K562 (cell line): Measurements from ENCODE around the gene GLI3. TPM values are rescaled to one million over a fixed set of nuclear protein-coding genes. Genes with fewer than 3 reads are reported as not detected.

Source experiments
- ATAC-seq: fragments of 200-7000 bp; cut with Tn5 transposase; 3 replicates; pipeline ENCODE4 v1.9.1; 2020; ENCODE audit warnings: moderate library complexity
- BruUV-seq: library from RNA; stranded (reverse); fragments of 400-500 nt; replicated peaks from 2 replicates; lab custom pipeline; 2021; lab: Mats Ljungman, UMichigan
- CTCF ChIA-PET: fragments of 300-600 bp; formaldehyde crosslinking; extraction: SDS; loops from one replicate; lab custom pipeline; 2021; ENCODE audit warnings: low intra/inter-chr PET ratio; lab: Yijun Ruan, JAX
- POLR2A ChIA-PET: fragments of 300-600, 350-650 bp; sonication (Branson Sonifier 250); formaldehyde crosslinking; extraction: SDS; loops from one replicate; lab custom pipeline; 2021; ENCODE audit warnings: antibody characterized with exemption, inconsistent platforms; lab: Yijun Ruan, JAX
- DNase-seq, 4 experiments: peaks; one replicate each; pipeline versions ENCODE4 v3.0.0 to v3.0.0-alpha.2; 2011 to 2018; ENCODE audit warnings: low spot score in 3 of 4, mixed read lengths in 3 of 4; ENCODE audit errors: extremely low read depth in 1 of 4
- FAIRE-seq: peaks from 2 replicates; lab custom pipeline; 2011; peaks lifted over from hg19 to GRCh38; lab: Jason Lieb, UNC
- H2AFZ ChIP-seq: 2 replicates; pipeline ENCODE4 v1.6.0; 2011; ENCODE audit warnings: low read depth, low read length, control low read depth, inconsistent platforms
- H3K27ac ChIP-seq: fragments of 200-600 bp; 3 replicates; pipeline ENCODE4 v1.8.0; 2011; ENCODE audit warnings: low read depth, mild to moderate bottlenecking, control low read depth, inconsistent platforms, low read length, moderate library complexity, mixed read lengths; ENCODE audit errors: extremely low read depth
- H3K27me3 ChIP-seq, 2 experiments: fragments of 300-600 bp in 1 of 2; 2 replicates in 1 of 2; 3 replicates in 1 of 2; pipeline versions ENCODE4 v1.6.0 to v1.8.0; 2011; ENCODE audit warnings: inconsistent platforms in 2 of 2, low read length in 2 of 2, mild to moderate bottlenecking in 1 of 2, mixed read lengths in 1 of 2, moderate library complexity in 1 of 2; ENCODE audit not compliant: control insufficient read depth in 2 of 2, insufficient read depth in 2 of 2
- H3K36me3 ChIP-seq: fragments of 300-600 bp; 3 replicates; pipeline ENCODE4 v1.8.0; 2011; ENCODE audit warnings: mild to moderate bottlenecking, low read length, inconsistent platforms; ENCODE audit not compliant: control insufficient read depth, insufficient read depth
- H3K4me1 ChIP-seq, 2 experiments: fragments of 200-600 bp in 1 of 2; replicated peaks in 1 of 2; 2 replicates in 1 of 2; 3 replicates in 1 of 2; pipeline versions ENCODE4 v1.5.1 to v1.8.0; 2011; ENCODE audit warnings: inconsistent platforms in 2 of 2, low read length in 2 of 2, mild to moderate bottlenecking in 1 of 2, mixed read lengths in 1 of 2, moderate library complexity in 1 of 2; ENCODE audit not compliant: control insufficient read depth in 2 of 2, insufficient read depth in 2 of 2
- H3K4me2 ChIP-seq: 2 replicates; pipeline ENCODE4 v1.6.1; 2011; ENCODE audit warnings: low read length, control low read depth, inconsistent platforms, mixed read lengths; ENCODE audit not compliant: insufficient read depth
- H3K4me3 ChIP-seq: fragments of 200-600 bp; sonication (generic), shearing (Covaris generic); 2 replicates; pipeline ENCODE4 v1.5.1; 2016; ENCODE audit warnings: control low read depth, inconsistent platforms
- H3K79me2 ChIP-seq: fragments of 200-600 bp; 3 replicates; pipeline ENCODE4 v1.8.0; 2011; ENCODE audit warnings: low read length, inconsistent platforms; ENCODE audit not compliant: control insufficient read depth, insufficient read depth
- H3K9ac ChIP-seq, 2 experiments: 2 replicates each; pipeline versions ENCODE4 v1.6.0 to v1.6.1; 2011; ENCODE audit warnings: low read depth in 2 of 2, low read length in 2 of 2, control low read depth in 1 of 2, inconsistent platforms in 1 of 2, mild to moderate bottlenecking in 1 of 2, mixed read lengths in 1 of 2; ENCODE audit not compliant: insufficient read depth in 1 of 2
- H3K9me1 ChIP-seq: one replicate; pipeline ENCODE4 v1.6.0; 2011; ENCODE audit warnings: inconsistent platforms, mild to moderate bottlenecking, low read length, moderate library complexity; ENCODE audit not compliant: control insufficient read depth, insufficient read depth
- H3K9me3 ChIP-seq: replicated peaks from 2 replicates; pipeline ENCODE4 v1.5.1; 2011; ENCODE audit warnings: low read depth, low read length, inconsistent platforms; ENCODE audit not compliant: control insufficient read depth, insufficient read depth
- H4K20me1 ChIP-seq: replicated peaks from 2 replicates; pipeline ENCODE4 v1.6.1; 2011; ENCODE audit warnings: low read length, inconsistent platforms, mixed read lengths; ENCODE audit not compliant: control insufficient read depth, insufficient read depth
- BRD4 ChIP-seq: fragments of 200-600 bp; sonication (generic); IDR thresholded peaks from 2 replicates; pipeline ENCODE4 v1.6.1; 2017; ENCODE audit warnings: inconsistent platforms
- CCNT2 ChIP-seq: IDR thresholded peaks from 2 replicates; pipeline ENCODE4 v1.6.1; 2011; ENCODE audit warnings: borderline replicate concordance, low read depth, mild to moderate bottlenecking, moderate library complexity, mixed read lengths, low read length; ENCODE audit not compliant: insufficient read length; ENCODE audit errors: extremely low read depth
- CREM ChIP-seq: IDR thresholded peaks from 2 replicates; pipeline ENCODE4 v1.6.1; 2014; ENCODE audit warnings: antibody characterized with exemption, low read depth
- ELK3 ChIP-seq: fragments of 450-650 bp; formaldehyde crosslinking; IDR thresholded peaks from 2 replicates; pipeline ENCODE4 v1.4.0; 2020; ENCODE audit warnings: mild to moderate bottlenecking
- FOXA3 ChIP-seq, 2 experiments: fragments of 450-650 bp in 1 of 2; sonication (generic) in 1 of 2; formaldehyde crosslinking; IDR thresholded peaks in 1 of 2; conservative IDR thresholded peaks in 1 of 2; 2 replicates each; pipeline versions ENCODE4 v1.4.0 to v1.8.0; 2020 to 2022; ENCODE audit warnings: mild to moderate bottlenecking in 2 of 2, missing genetic modification reagents in 1 of 2
- HBP1 ChIP-seq: fragments of 450-650 bp; formaldehyde crosslinking; IDR thresholded peaks from 2 replicates; pipeline ENCODE4 v1.4.0; 2022; ENCODE audit warnings: missing genetic modification characterization
- HDAC1 ChIP-seq, 2 experiments: fragments of 450-650 bp; IDR thresholded peaks; 2 replicates each; pipeline ENCODE4 v1.6.1; 2016 to 2017; ENCODE audit warnings: inconsistent platforms in 1 of 2, mild to moderate bottlenecking in 1 of 2, moderate library complexity in 1 of 2
- KDM1A ChIP-seq, 2 experiments: fragments of 450-650 bp; IDR thresholded peaks; 2 replicates each; pipeline ENCODE4 v1.6.1; 2016; ENCODE audit warnings: mild to moderate bottlenecking in 2 of 2
- KLF10 ChIP-seq: fragments of 250-450 bp; sonication (Bioruptor Pico); IDR thresholded peaks from 2 replicates; pipeline ENCODE4 v1.6.1; 2021; ENCODE audit warnings: matching md5 sums
- MXD1 ChIP-seq: fragments of 250-450 bp; sonication (Bioruptor Pico); IDR thresholded peaks from 2 replicates; pipeline ENCODE4 v1.8.0; 2021; ENCODE audit warnings: borderline replicate concordance, mild to moderate bottlenecking, moderate library complexity; ENCODE audit not compliant: poor library complexity, severe bottlenecking
- NR4A1 ChIP-seq, 2 experiments: fragments of 250-450 bp in 1 of 2; fragments of 450-650 bp in 1 of 2; sonication (Bioruptor Pico) in 1 of 2; IDR thresholded peaks; 2 replicates each; pipeline versions ENCODE4 v1.4.0 to v1.6.1; 2016 to 2020; ENCODE audit warnings: mild to moderate bottlenecking in 2 of 2, missing compliant biosample characterization in 1 of 2, missing genetic modification characterization in 1 of 2, moderate library complexity in 1 of 2
- SREBF2 ChIP-seq: sonication (generic); formaldehyde crosslinking; IDR thresholded peaks from 2 replicates; pipeline ENCODE4 v1.4.0; 2020; ENCODE audit warnings: mild to moderate bottlenecking, missing genetic modification reagents
- ZNF263 ChIP-seq: sonication (generic); formaldehyde crosslinking; IDR thresholded peaks from 2 replicates; pipeline ENCODE4 v1.8.0; 2022; ENCODE audit warnings: mild to moderate bottlenecking, missing genetic modification reagents, borderline replicate concordance
- ZNF280A ChIP-seq: fragments of 450-650 bp; IDR thresholded peaks from 2 replicates; pipeline ENCODE4 v1.6.1; 2018; ENCODE audit warnings: mild to moderate bottlenecking, low read depth; ENCODE audit not compliant: partially characterized antibody
- ZNF696 ChIP-seq: fragments of 250-450 bp; sonication (Bioruptor Pico); conservative IDR thresholded peaks from 2 replicates; pipeline ENCODE4 v1.4.0; 2020; ENCODE audit warnings: mild to moderate bottlenecking, moderate library complexity
- WGBS: fragments of 100-300 bp; shearing (Covaris generic); methylation state at CpG from one replicate; pipeline ENCODE4 v1.1.6; 2016; ENCODE audit warnings: low coverage, mixed read lengths; ENCODE audit not compliant: insufficient coverage; ENCODE audit errors: missing lambda C conversion rate; 5-methylcytosine and 5-hydroxymethylcytosine counted together
- in situ Hi-C: fragments of 300-500 bp; cut with MboI; formaldehyde crosslinking; loops from 4 replicates; pipeline ENCODE4 v1.15.0; 2018; ENCODE audit warnings: inconsistent platforms, mixed read lengths
- intact Hi-C: fragments of 100-400 bp; cut with micrococcal nuclease; formaldehyde crosslinking; loops from 2 replicates; pipeline ENCODE4 v1.14.2; 2022
- polyA plus RNA-seq, 8 experiments: library from polyadenylated mRNA; depleted of rRNA in 4 of 8; stranded (reverse) in 5 of 8; unstranded in 3 of 8; fragments of >200 nt; fragmentation: Nextera tagmentation in 2 of 8; fragmentation: Illumina TruSeq in 1 of 8; extraction: Ambion mirVana in 2 of 8; extraction: Trizol in 1 of 8; gene quantifications; 2 replicates each; pipeline versions ENCODE4 v1.2.1 to v1.2.3, GENCODE V29; 2011 to 2014; ENCODE audit warnings: inconsistent platforms in 1 of 8, missing spikeins in 1 of 8
- total RNA-seq, 7 experiments: library from RNA; depleted of rRNA in 6 of 7; stranded (reverse); fragments of >200 nt in 6 of 7; fragmentation: Illumina TruSeq in 2 of 7; extraction: Trizol in 2 of 7; gene quantifications; 2 replicates each; pipeline versions ENCODE4 v1.2.1 to v1.2.3, GENCODE V29; 2011 to 2021; ENCODE audit warnings: low replicate concordance in 1 of 7
- TF ChIP-seq, protein P1 (sequence below), 2 experiments: fragments of 450-650 bp in 1 of 2; sonication (generic) in 1 of 2; formaldehyde crosslinking; conservative IDR thresholded peaks; 2 replicates each; pipeline versions ENCODE4 v1.4.0 to v1.8.1; 2020 to 2022; ENCODE audit warnings: mild to moderate bottlenecking in 1 of 2, missing genetic modification reagents in 1 of 2

GLI3 gene
- total and polyA plus RNA-seq, 9 of the 15 experiments (the other 6 are each of a cell fraction or from before 2014, with no cell fraction given) = 0.01 to 0.18 (median 0.07) TPM; not detected in 6

- Histone ChIP-seq H3K4me2 (no peak overlapping the region), H4K20me1 (no peaks in the 10 kb centered on the region), H3K4me3 (no peak overlapping the region), H3K9ac (no peak overlapping the region), H3K79me2 (no peaks in the 10 kb centered on the region), H3K27me3 (peaks cover 4 to 13% of the 10 kb centered on the region in 2 experiments; a peak in 3 of 5 replicates), H2AFZ (no peak overlapping the region), H3K4me1 (peaks cover 0 to 1% of the 10 kb centered on the region in 2 experiments; a peak in 1 of 5 replicates), H3K9me3 (no peaks in the 10 kb centered on the region), H3K9me1 (no peaks in the 10 kb centered on the region), H3K36me3 (no peaks in the 10 kb centered on the region), H3K27ac (no peak overlapping the region)
- WGBS = 0% methylated on average over 11 of the region's 11 CpGs
- TF ChIP-seq ZNF696 (CRISPR knock-in tag) (no peak), FOXA3 (CRISPR knock-in tag; conservative IDR thresholded peaks at IDR 0.05 in 1 of 2, IDR thresholded peaks at IDR 0.05 in 1 of 2) (no peak), ZNF263 (no peak), HBP1 (CRISPR knock-in tag) (no peak), ZNF280A (no peak), KDM1A (IDR thresholded peaks at IDR 0.05) (no peak), BRD4 (no peak), HDAC1 (IDR thresholded peaks at IDR 0.05) (no peak), CCNT2 (no peak), ELK3 (no peak), KLF10 (CRISPR knock-in tag) (no peak), CREM (no peak), SREBF2 (no peak), NR4A1 (CRISPR knock-in tag; IDR thresholded peaks at IDR 0.05) (no peak), NR4A1 (tag; IDR thresholded peaks at IDR 0.05) (no peak), MXD1 (CRISPR knock-in tag) (no peak)
- TF ChIP-seq, protein P1, sequence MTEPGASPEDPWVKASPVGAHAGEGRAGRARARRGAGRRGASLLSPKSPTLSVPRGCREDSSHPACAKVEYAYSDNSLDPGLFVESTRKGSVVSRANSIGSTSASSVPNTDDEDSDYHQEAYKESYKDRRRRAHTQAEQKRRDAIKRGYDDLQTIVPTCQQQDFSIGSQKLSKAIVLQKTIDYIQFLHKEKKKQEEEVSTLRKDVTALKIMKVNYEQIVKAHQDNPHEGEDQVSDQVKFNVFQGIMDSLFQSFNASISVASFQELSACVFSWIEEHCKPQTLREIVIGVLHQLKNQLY (CRISPR knock-in tag; conservative IDR thresholded peaks at IDR 0.05) = no peak
- in situ Hi-C loops = no loop called here
- POLR2A ChIA-PET = interaction anchor here (0.6 kb wide), 1 partner anchor 13 kb away, joined by 4 read pairs; no protein-coding TSS in a partner anchor
- DNase-seq = no peak
- CTCF ChIA-PET = interaction anchor here (0.6 kb wide), 1 partner anchor 624 kb away, joined by 3 read pairs; no protein-coding TSS in a partner anchor
- no TSS peak for BruUV-seq
- intact Hi-C loops = no loop called here
- ATAC-seq = no peak
- no peak for FAIRE-seq
These were observed 14.1 kb downstream of the GLI3 start for GRCh38 chr7:42222891-42223290.
